Adrenal gland (tissue), 5 donors: ENCODE data around the gene PIP5KL1.

ENCODE experiments used
- CTCF ChIP-seq, 6 experiments: fragments of 450-650 bp in 4 of 6; fragments of 200-600 bp in 2 of 6; sonication (generic) in 1 of 6; IDR thresholded peaks; 1 replicate in 5 of 6; 2 replicates in 1 of 6; pipeline versions ENCODE4 v1.5.1 to v1.8.0; 2016 to 2021; ENCODE audit warnings: antibody characterized with exemption in 6 of 6, mild to moderate bottlenecking in 2 of 6, moderate library complexity in 1 of 6
- POLR2A ChIP-seq, 2 donors: fragments of 450-650 bp; IDR thresholded peaks; one replicate each; pipeline ENCODE4 v1.6.1; 2017; ENCODE audit warnings: antibody characterized with exemption in 2 of 2, mild to moderate bottlenecking in 2 of 2, moderate library complexity in 1 of 2
- donor health status: DM: no; HTN: no; CAD: no.

- TF ChIP-seq CTCF (IDR thresholded peaks at IDR 0.05) (no peak), POLR2A (IDR thresholded peaks at IDR 0.05) (no peak)
Observed at GRCh38 chr9:127912882-127913281, 17.7 kb downstream of the PIP5KL1 start.
